ENCODE measurements around the gene TNIK.
"Not testable (repeated sequence)": the region's sequence is repeated elsewhere in the genome, so short reads cannot be mapped to it uniquely, and the experiment has no call there.

Gene TNIK

DNA sequence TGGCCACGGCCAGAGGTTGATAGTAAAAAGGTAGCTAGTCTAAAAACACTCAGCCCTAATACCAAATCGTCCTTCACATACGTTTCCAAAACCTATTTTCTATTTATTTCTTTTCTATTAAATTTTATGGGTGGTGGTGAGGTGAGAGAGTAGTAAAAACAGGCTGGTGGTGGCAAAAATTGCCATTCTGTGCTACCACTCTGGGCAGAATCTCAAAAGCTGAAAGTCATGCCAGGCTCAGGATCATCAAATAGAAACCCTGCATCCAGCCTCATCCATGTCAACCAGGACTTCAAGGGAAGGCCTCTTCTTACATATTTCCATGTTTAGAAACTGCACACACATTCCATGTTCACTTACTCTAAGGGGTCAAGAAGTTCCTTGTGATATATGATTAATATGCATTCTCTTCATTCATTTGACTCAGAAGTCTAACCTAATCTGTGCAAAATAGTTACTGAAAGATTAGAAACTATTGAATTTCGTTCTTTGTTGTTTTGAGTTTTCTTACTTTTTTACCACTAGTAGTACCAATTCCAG is 153.1 kb downstream of the TNIK start:
- DNase-seq: no peak

DNA sequence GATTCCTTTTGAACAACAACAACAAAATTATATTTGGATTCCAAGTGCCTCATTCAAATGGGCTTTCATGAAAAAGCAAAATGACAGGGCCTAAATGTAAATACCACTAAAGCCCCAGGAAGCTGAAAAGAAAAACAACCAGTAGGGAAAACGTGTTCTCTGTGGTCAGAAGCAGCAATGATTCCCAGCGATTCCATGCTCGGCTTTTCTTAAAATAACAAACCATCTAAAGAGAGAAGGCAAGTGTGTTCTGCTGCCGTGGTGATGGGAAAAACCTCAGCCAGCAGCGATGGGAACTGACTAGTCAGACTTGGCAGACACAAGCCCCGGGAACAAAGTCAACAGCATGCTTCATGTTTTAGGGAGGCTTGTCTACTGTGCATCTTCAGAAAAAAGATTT is 153.6 kb downstream of the TNIK start:
- DNase-seq: no peak

DNA sequence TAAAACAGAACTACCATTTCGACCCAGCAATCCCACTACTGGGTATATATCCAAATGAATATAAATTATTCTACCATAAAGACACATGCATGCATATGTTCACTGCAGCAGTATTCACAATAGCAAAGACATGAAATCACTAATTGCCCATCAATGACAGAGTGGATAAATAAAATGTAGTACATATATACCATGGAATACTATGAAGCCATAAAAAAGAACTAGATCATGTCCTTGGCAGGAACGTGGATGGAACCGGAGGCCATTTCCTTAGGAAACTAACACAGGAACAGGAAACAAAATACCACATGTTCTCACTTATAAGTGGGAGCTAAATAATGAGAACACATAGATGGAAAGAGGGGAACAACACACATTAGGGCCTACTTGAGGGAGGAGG is 154.4 kb downstream of the TNIK start:
- not testable (repeated sequence) for DNase-seq

DNA sequence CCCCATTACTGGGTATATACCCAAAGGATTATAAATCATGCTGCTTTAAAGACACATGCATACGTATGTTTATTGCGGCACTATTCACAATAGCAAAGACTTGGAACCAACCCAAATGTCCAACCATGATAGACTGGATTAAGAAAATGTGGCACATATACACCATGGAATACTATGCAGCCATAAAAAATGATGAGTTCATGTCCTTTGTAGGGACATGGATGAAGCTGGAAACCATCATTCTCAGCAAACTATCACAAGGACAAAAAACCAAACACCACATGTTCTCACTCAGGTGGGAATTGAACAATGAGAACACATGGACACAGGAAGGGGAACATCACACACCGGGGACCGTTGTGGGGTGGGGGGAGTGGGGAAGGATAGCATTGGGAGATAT is 155.7 kb downstream of the TNIK start:
- DNase-seq: not testable (repeated sequence)

DNA sequence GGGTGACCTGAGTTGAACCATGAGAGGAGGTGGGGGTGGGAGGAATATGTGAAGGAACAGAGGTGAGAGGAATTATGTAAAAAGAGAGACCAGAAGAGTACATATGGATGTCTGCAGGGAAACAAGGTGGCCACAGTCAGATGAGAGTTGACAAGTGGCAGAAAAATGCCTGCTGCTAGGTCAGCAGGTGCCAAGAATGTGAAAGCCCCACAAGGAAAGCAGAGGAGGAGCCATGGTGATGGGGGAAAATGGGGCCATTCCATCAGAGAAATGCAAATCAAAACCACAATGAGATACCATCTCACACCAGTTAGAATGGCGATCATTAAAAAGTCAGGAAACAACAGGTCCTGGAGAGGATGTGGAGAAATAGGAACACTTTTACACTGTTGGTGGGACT is 156.2 kb downstream of the TNIK start:
- DNase-seq: not testable (repeated sequence)

DNA sequence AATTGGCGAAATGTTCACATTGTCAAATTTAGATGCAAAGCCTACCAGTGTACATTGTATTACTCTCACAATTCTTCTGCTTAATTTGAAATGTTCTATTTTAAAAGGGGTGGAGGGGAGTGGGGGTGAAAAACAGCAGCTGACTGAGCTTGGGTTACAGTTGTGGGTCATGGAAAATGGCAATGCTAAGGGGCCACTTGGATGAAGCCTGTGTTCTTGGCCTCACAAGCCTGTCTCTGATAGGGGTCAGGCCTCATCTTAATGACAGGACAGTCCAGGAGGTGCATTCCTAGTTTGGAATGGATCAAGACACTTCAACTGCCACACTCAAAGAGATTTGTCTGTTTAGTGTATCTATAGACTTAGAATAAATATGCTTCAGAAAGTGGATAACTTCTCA is 158.2 kb downstream of the TNIK start:
- DNase-seq: no peak

DNA sequence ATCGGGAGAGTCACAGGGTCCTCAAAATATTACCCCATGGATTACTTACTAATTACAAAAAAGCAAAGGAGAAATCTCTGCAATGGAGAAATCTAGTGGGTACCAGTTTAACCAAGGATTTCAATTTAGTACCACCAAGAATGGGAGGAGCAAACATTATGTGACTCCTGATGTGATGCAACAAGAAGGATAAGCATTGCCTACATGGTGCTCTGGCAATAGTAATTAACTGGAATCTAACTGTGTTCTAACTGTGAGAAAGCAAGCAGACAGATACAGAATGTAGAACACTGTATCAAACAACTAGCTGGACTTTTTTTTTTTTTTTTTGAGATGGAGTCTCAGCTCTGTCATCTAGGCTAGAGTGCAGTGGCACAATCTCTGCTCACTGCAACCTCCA is 159.2 kb downstream of the TNIK start:
- no peak for DNase-seq

DNA sequence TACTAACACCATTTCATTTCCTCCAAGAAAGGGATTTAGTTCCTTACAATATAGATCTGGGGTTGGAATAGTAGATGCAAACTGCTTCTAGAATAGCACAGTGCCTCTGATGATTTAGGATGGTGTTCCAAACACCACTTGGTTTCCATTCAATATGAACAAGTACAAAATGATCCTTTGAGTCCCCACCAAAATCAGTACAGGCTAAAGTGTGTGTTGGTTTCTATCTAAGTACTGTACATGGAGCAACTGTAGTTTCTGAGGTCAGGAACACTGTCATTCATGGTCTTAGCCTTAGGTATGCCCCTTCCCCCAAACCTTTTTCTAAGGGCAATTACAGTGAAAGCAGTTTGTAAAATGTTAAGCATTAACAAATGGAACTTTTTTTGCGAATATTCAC is 162.3 kb downstream of the TNIK start:
- DNase-seq: no peak

DNA sequence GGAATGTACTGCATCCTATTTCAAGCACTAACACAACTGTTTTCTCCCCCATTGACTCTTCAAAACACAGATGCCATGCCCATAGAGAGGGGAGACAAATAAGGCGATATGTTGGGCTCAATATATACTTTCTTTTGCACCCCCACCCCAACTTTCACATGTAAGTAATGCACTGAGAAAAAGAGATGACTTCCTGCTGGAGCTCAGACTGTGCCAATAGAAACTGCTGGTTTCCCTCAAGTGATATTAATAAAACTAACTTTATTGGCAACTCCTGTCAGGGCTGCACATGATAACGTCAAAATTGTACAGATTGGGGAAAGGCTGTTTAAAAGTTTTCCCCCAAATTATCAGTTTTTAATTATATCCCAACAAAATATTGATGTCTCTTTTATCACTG is 163.0 kb downstream of the TNIK start:
- DNase-seq: no peak

DNA sequence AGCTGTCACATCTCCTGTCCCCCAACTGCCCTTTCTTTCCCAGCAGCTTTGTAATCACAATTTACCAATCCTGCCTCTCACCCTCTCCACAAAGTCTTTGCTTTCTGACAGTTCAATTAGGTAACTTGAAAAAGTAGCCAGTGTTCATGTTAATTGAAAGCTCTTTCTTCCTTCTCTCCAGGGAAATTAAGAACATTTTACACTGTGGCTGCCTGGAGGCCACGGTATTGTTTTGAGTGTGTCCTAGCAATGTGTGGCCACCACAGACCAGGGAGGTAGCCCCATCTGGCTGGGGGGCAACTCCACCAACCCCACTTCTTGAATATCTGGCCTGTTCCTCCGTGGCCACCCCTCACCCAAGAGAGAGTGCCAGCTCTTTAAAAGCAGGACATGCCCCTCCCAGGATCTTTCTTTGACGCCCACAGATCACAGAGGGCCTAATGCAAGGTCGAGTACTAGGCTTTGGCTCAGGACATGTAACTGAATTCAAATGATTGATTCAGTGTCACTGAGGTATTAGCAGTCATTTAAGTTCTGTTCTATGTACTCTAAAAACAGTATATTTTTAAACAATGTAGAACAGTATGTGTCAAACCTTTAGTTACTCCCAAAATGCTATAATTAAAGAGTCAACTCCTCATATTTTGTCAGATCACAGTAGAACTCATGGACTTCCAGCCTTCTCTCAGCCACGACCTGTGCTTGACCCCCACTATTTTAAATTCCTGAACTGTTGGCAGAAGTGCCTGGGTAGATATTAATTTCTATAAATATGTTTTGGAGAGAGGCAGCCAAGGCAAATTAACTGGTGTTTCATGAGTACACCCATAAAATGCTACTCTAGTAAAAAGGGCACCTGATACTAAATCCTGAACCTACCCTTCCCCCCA is 164.5 kb downstream of the TNIK start:
- DNase-seq: no peak

DNA sequence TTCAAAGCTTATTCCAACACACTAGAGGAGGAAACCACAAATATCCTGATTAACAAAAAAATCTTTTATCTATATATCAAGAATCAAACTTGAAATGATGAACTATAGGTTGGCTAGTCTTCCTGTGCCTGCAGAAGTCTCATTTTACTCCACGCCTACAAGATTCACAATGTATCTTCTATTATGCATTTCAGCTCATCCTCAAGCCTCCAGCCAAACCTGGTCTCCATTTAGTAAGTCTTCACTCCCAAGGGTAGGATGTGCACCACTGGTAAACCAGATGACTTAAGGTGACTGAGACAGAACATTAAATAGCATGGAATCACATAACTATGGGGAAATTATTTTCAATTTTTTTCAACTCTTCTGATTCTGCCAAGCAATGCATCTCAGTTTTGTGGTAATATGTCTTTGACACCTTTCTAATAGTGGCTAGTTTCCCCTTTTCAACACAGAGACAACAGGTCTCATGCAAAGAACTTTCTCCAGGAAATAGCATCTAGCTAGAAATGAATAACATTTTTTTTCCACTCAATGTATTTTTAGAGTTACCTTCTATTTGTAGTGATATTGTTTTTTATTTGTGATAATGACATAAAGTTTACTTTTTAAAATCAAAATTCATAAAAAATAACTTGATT is 166.9 kb downstream of the TNIK start:
- peak in 1 of 5 experiments; percentile 52 for DNase-seq

DNA sequence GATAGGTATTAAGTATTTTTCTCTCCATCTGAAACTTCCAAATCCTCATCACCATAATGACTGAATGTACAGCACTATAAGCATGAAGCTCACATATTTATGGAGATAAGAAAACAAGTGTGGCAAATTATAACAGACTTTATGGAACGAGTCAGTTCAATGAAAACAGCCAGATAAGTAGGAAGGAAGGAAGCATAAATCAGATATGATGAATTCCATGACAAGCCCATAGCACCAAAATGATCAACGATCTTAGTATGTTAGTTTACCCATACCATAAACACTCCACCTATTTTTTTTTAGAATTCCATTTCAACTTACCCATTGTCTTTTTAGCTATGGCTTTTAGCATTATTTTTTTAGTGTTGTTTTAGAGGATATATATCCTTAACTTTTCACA is 169.5 kb downstream of the TNIK start:
- no peak for DNase-seq

DNA sequence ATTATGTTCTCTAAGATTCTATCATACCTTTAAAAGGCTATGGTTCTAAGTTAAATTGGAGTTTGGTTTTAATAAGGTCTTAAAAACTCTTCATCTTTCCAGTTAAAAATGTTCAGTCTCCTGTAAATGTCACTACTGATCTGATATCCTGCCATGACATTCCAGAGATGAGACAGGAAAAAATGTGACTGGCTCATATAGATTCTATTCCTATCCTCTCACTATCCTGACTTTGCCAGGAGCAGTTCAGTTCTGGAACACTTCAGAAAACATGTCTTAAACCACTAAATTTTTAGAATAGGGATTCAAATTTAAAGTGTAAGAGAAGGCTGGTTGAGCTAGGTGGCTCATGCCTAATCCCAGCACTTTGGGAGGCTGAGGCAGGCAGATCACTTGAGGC is 170.9 kb downstream of the TNIK start:
- no peak for DNase-seq

DNA sequence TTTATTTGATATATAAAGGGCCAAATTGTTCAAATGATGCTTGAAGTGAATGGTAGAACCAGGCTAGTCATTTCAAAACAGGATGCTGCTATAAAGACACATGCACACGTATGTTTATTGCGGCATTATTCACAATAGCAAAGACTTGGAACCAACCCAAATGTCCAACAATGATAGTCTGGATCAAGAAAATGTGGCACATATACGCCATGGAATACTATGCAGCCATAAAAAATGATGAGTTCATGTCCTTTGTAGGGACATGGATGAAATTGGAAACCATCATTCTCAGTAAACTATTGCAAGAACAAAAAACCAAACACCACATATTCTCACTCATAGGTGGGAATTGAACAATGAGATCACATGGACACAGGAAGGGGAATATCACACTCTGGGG is 172.4 kb downstream of the TNIK start:
- DNase-seq: peak in 1 of 5 experiments; percentile 50

DNA sequence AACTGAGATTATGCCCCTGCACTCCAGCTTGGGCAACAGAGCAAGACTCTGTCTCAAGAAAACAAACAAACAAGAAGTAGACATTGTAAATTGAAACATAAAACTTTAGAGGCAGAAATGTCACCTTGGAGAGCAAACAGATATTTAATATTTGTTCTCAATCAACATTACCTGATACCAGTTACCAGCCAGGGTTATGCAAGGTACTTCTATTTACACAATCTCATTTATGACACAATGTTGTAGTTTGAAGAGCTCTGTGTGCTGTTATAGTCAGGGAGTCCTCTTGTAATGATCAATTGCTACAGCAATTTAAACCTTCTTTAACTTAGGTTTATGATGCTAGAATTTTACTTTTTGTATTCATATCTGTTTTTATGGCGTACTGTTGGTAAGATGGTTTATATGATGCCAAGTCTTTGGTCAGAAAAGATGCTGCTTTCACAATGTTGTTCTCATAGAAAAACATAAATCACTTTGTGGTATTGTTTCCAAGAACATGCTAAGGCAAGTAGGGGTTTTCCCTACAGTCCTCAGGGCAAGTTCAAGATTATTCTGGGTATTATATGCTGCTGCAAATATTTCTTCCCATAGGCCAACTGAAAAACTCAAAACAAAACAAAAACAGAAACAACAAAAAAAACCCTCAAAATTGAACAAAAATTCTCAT is 173.5 kb downstream of the TNIK start:
- peak in 1 of 5 experiments; percentile 79 for DNase-seq

DNA sequence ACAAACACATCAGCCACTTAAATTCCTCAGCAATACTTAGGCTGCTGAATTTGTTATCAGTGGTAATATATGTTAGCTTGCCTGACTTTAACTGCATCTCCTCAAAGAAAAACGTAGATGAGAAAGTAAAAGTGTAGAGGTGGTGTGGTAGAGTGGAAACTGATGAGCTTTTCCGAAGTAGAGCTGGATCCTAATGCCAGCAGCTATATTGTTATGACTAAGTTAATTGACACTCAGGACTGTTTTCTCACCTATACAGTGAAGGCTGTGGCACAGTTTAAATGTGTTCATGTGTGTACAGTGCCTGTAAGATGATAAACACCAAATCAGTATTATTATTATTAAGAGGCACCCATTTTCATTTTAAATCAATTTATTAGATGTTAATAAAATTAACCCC is 174.9 kb downstream of the TNIK start:
- DNase-seq: peak in 1 of 5 experiments; percentile 75

DNA sequence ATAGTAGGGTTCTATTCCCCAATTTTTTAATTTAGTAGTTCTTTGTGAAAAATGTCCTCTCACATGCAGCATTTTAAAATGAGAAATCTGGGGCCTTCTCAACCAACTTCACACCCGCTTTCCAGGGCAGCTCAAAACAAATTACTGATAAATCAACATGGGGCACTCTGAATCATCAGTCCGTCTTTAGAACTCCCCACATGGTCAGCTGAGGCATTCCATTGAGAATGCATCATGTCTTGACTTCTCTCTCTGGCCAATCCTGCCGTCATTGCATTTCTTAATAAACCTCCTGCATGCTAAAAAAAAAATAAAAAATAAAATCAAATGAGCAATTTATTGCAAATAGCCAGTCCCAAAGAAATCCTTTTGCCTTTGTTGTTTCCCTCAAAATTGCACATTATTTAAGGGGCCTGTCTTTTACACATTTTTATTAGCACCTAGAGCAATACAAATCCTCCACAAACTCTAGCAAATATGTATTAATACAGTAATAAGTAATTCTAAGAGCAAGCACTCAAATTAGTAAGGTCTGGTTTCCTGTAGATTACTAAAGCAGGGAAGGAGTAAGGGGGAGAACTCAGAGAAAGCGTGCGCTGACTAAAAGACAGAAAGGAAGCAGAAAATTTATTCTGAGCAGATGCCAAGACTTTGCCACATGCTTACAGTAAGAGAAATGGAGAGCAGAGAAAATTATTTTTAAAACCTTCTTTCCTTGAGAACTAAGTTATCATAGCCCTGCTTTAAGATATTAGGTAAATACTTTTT is 175.7 kb downstream of the TNIK start:
- peak in 1 of 5 experiments; percentile 77 for DNase-seq

DNA sequence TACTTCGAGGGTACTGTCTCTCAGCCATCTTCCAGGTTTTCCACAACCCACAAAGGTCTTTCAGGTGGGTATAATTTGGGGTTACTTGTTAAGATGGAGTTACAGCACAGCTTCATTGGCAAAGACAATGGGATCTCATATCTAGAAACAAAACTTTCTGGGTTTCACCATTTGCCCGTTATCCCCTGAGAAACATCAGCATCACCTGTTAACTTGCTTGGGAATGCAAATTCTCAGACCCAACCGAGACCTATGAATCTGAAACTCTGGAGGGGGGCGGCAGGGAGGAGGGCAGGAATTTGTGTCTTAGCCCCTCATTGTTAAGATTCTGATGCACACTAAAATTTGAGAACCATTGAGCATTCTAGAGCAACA is 176.4 kb downstream of the TNIK start:
- DNase-seq: no peak

DNA sequence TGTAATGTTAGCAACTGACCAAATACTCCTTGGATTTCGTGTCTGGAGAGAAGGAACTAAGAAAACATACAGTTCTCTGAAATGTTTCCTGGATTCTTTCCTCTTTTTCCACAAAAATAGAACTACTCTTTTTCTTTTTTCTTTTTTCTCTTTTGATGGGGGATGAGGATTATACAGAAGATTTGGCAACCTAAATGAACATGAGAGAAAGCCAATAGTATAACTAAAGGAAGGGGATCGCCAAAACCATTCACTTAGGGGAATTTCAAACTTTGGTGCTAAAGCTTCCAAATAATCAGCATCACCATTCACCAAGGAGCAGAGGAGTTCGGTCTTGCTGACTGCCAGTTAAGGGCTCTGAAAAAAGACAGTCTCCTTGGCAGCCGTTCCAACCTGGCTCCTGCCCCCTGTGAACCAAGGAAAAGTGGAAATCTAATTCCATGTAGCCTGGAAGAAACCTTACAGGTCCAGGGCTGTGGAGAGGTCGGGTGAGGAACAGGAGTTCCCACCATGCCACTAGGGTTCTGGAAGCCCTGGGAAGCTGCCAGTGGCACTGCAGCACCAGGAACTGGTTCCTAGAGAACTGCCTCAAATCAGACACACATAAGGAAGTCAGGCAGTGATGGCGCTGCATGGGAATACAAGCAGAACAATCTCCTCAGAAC is 176.9 kb downstream of the TNIK start:
- DNase-seq: no peak

DNA sequence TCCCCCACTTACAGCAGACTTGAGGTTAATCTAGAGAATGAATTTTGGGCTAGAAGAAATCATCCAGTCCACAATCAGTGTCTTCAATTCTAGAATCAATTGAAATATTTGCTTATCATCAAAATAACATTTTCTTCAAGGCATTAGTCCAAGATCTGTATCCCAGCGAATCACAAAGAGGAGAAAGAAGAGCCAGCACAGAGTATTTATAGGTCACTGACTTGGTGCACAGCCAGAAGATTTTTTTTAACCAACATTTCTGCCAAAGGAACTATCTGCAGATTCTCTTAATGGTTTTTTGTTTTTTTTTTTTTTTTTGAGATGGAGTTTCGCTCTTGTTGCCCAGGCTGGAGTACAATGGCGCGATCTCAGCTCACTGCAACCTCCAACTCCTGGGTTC is 178.2 kb downstream of the TNIK start:
- no peak for DNase-seq

DNA sequence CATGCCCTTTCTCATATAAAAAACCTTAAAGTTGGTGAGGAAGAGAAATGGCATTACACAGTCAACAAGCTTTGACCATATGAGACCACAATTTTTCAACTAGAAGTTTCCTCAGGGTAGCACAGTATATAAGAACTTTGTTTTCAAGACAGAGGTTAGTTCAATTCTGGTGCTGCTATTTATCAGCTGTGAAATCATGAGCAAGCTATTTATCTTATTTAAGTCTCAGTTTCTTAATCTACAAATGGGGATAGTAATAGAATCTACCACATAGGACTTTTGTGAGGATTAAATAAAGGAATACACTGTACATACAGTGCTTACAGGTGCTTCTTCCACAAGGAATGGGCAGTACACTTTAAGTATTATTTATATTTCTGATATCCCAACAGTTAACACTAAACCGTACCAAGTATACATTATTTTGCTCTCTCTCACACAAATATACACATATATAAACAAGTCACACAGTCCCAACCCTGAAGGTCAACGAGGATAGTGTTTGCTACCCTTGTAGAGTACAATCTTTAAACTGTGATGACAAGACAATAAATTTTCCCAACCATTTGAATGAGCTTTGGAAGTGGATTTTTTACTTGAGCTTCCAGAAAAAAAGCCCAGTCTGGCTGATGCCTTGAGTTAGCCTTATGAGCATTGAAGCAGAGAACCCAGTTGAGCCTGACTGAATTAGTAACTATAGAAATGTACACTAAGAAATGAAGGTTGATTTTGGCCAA is 178.8 kb downstream of the TNIK start:
- no peak for DNase-seq
